Body of pancreas (tissue), 4 donors: Measurements from ENCODE around the gene ITGA4.

ENCODE experiments used
- POLR2A ChIP-seq, 3 donors: fragments of 450-650 bp; IDR thresholded peaks; one replicate each; pipeline ENCODE4 v1.6.1; 2016; ENCODE audit warnings: antibody characterized with exemption in 3 of 3, mild to moderate bottlenecking in 2 of 3
- TF ChIP-seq, protein P1 (sequence below), 7 experiments: fragments of 450-650 bp in 4 of 7; fragments of 200-600 bp in 3 of 7; sonication (generic) in 3 of 7; IDR thresholded peaks; one replicate each; pipeline ENCODE4 v1.5.1; 2016 to 2019; ENCODE audit warnings: antibody characterized with exemption in 7 of 7

DNA sequence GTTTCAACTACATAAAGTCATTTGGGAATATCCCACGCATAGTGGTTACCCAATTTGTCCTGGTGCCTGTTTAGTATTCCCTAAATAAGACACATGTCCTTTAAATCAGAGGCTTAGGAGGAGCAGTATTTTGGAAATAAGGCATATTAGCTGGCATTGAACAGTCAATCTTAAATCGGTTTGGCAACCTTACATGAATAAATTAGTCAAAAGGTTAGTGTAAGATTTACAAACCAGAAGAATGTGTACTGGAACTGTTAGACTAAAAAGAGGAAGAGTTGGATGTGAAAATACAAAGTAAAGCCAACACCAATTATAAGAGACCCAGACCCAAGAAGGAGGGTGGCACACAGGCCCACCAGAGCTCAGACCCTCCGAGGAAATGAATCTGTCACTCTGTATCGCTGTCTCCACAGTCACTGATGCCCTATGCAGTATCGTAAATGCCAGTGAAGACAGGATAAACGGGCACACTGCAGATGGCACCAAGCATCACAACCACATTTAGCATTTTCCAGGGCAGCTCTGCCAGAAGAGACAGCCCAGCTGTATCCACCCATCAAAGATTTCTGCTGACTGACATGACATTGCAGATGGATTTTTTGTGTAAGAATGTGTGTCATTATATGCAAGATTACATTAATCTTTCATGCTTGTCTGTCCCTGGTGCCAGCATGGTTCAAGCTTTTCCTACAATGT is 109.3 kb downstream of the ITGA4 start:
- no peak for TF ChIP-seq POLR2A (IDR thresholded peaks at IDR 0.05)
- TF ChIP-seq, protein P1, sequence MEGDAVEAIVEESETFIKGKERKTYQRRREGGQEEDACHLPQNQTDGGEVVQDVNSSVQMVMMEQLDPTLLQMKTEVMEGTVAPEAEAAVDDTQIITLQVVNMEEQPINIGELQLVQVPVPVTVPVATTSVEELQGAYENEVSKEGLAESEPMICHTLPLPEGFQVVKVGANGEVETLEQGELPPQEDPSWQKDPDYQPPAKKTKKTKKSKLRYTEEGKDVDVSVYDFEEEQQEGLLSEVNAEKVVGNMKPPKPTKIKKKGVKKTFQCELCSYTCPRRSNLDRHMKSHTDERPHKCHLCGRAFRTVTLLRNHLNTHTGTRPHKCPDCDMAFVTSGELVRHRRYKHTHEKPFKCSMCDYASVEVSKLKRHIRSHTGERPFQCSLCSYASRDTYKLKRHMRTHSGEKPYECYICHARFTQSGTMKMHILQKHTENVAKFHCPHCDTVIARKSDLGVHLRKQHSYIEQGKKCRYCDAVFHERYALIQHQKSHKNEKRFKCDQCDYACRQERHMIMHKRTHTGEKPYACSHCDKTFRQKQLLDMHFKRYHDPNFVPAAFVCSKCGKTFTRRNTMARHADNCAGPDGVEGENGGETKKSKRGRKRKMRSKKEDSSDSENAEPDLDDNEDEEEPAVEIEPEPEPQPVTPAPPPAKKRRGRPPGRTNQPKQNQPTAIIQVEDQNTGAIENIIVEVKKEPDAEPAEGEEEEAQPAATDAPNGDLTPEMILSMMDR (IDR thresholded peaks at IDR 0.05): no peak
